ENCODE data around the gene TMPRSS9. TPM values are rescaled to one million over a fixed set of nuclear protein-coding genes. Genes with fewer than 3 reads are reported as not detected.
A peak's percentile ranks its signal among the peaks of the same experiment; 100 is the strongest.
"Not testable (repeated sequence)": the region's sequence is repeated elsewhere in the genome, so short reads cannot be mapped to it uniquely, and the experiment has no call there.

TMPRSS9 gene
- total RNA-seq, 4 donors from 2014 or later, result 0.54 to 2.5 (median 0.85) TPM; not detected in 1

- TF ChIP-seq POLR2A (IDR thresholded peaks at IDR 0.05), result no peak
- TF ChIP-seq, protein P1, sequence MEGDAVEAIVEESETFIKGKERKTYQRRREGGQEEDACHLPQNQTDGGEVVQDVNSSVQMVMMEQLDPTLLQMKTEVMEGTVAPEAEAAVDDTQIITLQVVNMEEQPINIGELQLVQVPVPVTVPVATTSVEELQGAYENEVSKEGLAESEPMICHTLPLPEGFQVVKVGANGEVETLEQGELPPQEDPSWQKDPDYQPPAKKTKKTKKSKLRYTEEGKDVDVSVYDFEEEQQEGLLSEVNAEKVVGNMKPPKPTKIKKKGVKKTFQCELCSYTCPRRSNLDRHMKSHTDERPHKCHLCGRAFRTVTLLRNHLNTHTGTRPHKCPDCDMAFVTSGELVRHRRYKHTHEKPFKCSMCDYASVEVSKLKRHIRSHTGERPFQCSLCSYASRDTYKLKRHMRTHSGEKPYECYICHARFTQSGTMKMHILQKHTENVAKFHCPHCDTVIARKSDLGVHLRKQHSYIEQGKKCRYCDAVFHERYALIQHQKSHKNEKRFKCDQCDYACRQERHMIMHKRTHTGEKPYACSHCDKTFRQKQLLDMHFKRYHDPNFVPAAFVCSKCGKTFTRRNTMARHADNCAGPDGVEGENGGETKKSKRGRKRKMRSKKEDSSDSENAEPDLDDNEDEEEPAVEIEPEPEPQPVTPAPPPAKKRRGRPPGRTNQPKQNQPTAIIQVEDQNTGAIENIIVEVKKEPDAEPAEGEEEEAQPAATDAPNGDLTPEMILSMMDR (IDR thresholded peaks at IDR 0.05), result no peak
These were observed 109.2 kb downstream of the TMPRSS9 start for GRCh38 chr19:2469102-2469914.

GRCh38 chr19:2469915-2470200 lies 109.8 kb downstream of the TMPRSS9 start:
- not testable (repeated sequence) for H3K9me3 ChIP-seq, H3K27ac ChIP-seq, H3K27me3 ChIP-seq, H3K4me1 ChIP-seq, H3K36me3 ChIP-seq, DNase-seq, H3K4me3 ChIP-seq

More at GRCh38 chr19:2469102-2469914, 109.2 kb downstream of the TMPRSS9 start:
- Histone ChIP-seq H3K27ac (no peak overlapping the region), H3K4me3 (no peak overlapping the region), H3K4me1 (peaks cover 0 to 3% (median 0%) of the 10 kb centered on the region in 4 donors), H3K27me3 (no peaks in the 10 kb centered on the region), H3K9me3 (no peaks in the 10 kb centered on the region), H3K36me3 (no peaks in the 10 kb centered on the region)
- no peak for DNase-seq

GRCh38 chr19:2474232-2475017 lies 114.4 kb downstream of the TMPRSS9 start:
- Histone ChIP-seq H3K4me3 (peak overlapping the region; percentile 68 to 94 (median 84)), H3K27ac (peak overlapping the region; percentile 76 to 92 (median 82)), H3K9me3 (no peaks in the 10 kb centered on the region), H3K36me3 (no peaks in the 10 kb centered on the region), H3K4me1 (peaks cover 3 to 30% (median 12%) of the 10 kb centered on the region in 4 donors), H3K27me3 (no peaks in the 10 kb centered on the region)
- DNase-seq, result peak; percentile 85 to 91 (median 85)
- TF ChIP-seq, protein P1 (IDR thresholded peaks at IDR 0.05), result peak; percentile 98 to 100 (median 99)
- no peak for TF ChIP-seq POLR2A (IDR thresholded peaks at IDR 0.05)

DNA sequence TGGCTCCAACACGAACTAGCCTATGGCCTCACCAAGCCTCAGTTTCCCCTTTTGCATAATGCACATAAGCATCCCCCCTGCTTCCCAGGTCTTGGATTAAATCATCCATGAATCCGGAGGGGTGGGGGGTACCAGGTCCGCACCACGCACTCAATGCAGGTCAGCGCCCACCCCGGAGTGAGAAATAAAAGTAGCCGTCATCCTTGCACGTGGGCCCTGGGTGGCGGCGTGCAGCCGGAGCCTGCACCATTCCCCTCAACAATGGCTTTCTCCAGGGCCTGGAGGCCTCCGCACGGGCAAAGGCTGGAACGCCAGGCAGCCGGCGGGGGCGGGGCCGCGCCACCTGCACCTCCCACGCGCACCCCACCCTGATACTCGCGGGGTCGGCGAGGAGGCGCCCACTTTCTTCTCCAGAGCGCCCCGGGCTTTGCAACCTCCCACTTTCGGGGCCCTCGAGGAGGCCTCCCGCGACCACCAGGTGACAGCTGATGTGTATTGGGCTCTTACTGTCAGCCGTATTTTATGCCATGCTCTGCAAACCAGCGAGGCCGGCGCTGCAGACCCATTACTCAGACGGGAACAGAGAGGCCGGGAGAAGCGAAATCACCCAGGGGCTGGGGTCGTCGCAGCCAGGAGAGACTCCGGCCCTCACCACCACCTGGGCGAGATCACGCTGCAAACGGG lies 115.1 kb downstream of the TMPRSS9 start:
- Histone ChIP-seq H3K27ac (peak overlapping the region; percentile 76 to 92 (median 82)), H3K9me3 (no peaks in the 10 kb centered on the region)
- no peak for TF ChIP-seq POLR2A (IDR thresholded peaks at IDR 0.05)
- TF ChIP-seq, protein P1 (IDR thresholded peaks at IDR 0.05), result no peak

More for the DNA sequence above, 115.1 kb downstream of the TMPRSS9 start:
- Histone ChIP-seq H3K36me3 (no peaks in the 10 kb centered on the region), H3K4me3 (peak overlapping the region; percentile 68 to 94 (median 84)), H3K27me3 (no peaks in the 10 kb centered on the region), H3K4me1 (peaks cover 3 to 32% (median 12%) of the 10 kb centered on the region in 4 donors)
- peak; percentile 58 to 75 (median 75) for DNase-seq

Other genes starting within 250 kb of the TMPRSS9 start
- gene AP3D1, start 208.7 kb upstream of the TMPRSS9 start, total RNA-seq, result 100 to 1,000 TPM; 104 to 136 (median 122) TPM
- 100 to 1,000 TPM in 1 of 4 donors, 10 to 100 TPM in 3; 67.8 to 167 (median 74.0) TPM for gene DOT1L, start 196.3 kb upstream of the TMPRSS9 start, total RNA-seq
- gene PLEKHJ1, start 123.9 kb upstream of the TMPRSS9 start, total RNA-seq, result 100 to 1,000 TPM; 156 to 298 (median 227) TPM
- gene SF3A2, start 123.4 kb upstream of the TMPRSS9 start, total RNA-seq, result 100 to 1,000 TPM in 1 of 4 donors, 10 to 100 TPM in 3; 38.7 to 133 (median 72.3) TPM
- 1 to 10 TPM in 2 of 4 donors, under 1 TPM in 1, not detected in 1; 0.95 to 4.7 (median 1.6) TPM for gene AMH, start 110.9 kb upstream of the TMPRSS9 start, total RNA-seq
- not detected for gene JSRP1, start 103.8 kb upstream of the TMPRSS9 start, total RNA-seq
- gene PEAK3, start 78.1 kb upstream of the TMPRSS9 start, total RNA-seq, result 1 to 10 TPM; 1.2 to 5.8 (median 2.6) TPM
- gene LINGO3, start 52.1 kb upstream of the TMPRSS9 start, total RNA-seq, result 1 to 10 TPM in 1 of 4 donors, under 1 TPM in 1, not detected in 2; 0.54 to 5.0 TPM
- 100 to 1,000 TPM in 2 of 4 donors, 10 to 100 TPM in 2; 59.8 to 152 (median 109) TPM for gene LSM7, start 31.7 kb upstream of the TMPRSS9 start, total RNA-seq
- 100 to 1,000 TPM; 196 to 448 (median 270) TPM for gene SPPL2B, start 31.6 kb upstream of the TMPRSS9 start, total RNA-seq
- gene TIMM13, start 67.3 kb downstream of the TMPRSS9 start, total RNA-seq, result 10 to 100 TPM; 28.1 to 44.4 (median 44.0) TPM
- gene LMNB2, start 96.7 kb downstream of the TMPRSS9 start, total RNA-seq, result 10 to 100 TPM; 21.0 to 52.8 (median 21.4) TPM
- 100 to 1,000 TPM in 1 of 4 donors, 10 to 100 TPM in 3; 35.5 to 278 (median 54.9) TPM for gene GADD45B, start 115.9 kb downstream of the TMPRSS9 start, total RNA-seq

Data from Peyer's patch (tissue), 4 donors.